GM23338 (cell line): ENCODE measurements around the gene FOXF1. TPM values are rescaled to one million over a fixed set of nuclear protein-coding genes. Genes with fewer than 3 reads are reported as not detected.

Experiments
- ATAC-seq: fragments of 200-7000 bp; cut with Tn5 transposase; 3 replicates; pipeline ENCODE4 v1.9.1; 2020
- DNase-seq: peaks from one replicate; pipeline ENCODE4 v3.0.0-alpha.2; 2015; ENCODE audit warnings: low spot score
- H2AFZ ChIP-seq: fragments of 200-600 bp; sonication (generic); 2 replicates; pipeline ENCODE4 v1.8.0; 2016; ENCODE audit warnings: antibody characterized with exemption, mild to moderate bottlenecking, moderate library complexity
- H3F3A ChIP-seq: fragments of 200-600 bp; sonication (generic); replicated peaks from 2 replicates; pipeline ENCODE4 v1.8.0; 2017; ENCODE audit warnings: antibody characterized with exemption, mixed run types, low read depth
- H3K27ac ChIP-seq: fragments of 200-600 bp; sonication (generic); 2 replicates; pipeline ENCODE4 v1.6.1; 2016; ENCODE audit warnings: low read depth
- H3K27me3 ChIP-seq: fragments of 200-600 bp; sonication (generic); 2 replicates; pipeline ENCODE4 v1.8.0; 2016; ENCODE audit warnings: mild to moderate bottlenecking, mixed run types, moderate library complexity; ENCODE audit not compliant: insufficient read depth
- H3K36me3 ChIP-seq: fragments of 200-600 bp; sonication (generic); 2 replicates; pipeline ENCODE4 v1.8.0; 2016; ENCODE audit warnings: mild to moderate bottlenecking; ENCODE audit not compliant: insufficient read depth
- H3K4me1 ChIP-seq: fragments of 200-600 bp; sonication (generic); 2 replicates; pipeline ENCODE4 v1.8.0; 2016; ENCODE audit warnings: mild to moderate bottlenecking, moderate library complexity; ENCODE audit not compliant: insufficient read depth
- H3K4me2 ChIP-seq: fragments of 200-600 bp; sonication (generic); 2 replicates; pipeline ENCODE4 v1.7.1; 2017; ENCODE audit warnings: mixed run types
- H3K4me3 ChIP-seq: fragments of 200-600 bp; sonication (generic); 2 replicates; pipeline ENCODE4 v1.6.1; 2016; ENCODE audit warnings: mixed run types
- H3K79me2 ChIP-seq: fragments of 200-600 bp; sonication (generic); replicated peaks from 2 replicates; pipeline ENCODE4 v1.8.0; 2017; ENCODE audit warnings: mild to moderate bottlenecking; ENCODE audit not compliant: insufficient read depth
- H3K9me2 ChIP-seq: fragments of 200-600 bp; sonication (generic); 2 replicates; pipeline ENCODE4 v1.8.0; 2017; ENCODE audit not compliant: insufficient read depth
- H4K20me1 ChIP-seq: fragments of 200-600 bp; sonication (generic); replicated peaks from 2 replicates; pipeline ENCODE4 v1.8.0; 2017; ENCODE audit warnings: mild to moderate bottlenecking; ENCODE audit not compliant: insufficient read depth
- H3K27ac Mint-ChIP-seq: 2 replicates; pipeline ENCODE4 v1.8.0; 2020; ENCODE audit warnings: inconsistent platforms, mild to moderate bottlenecking, moderate library complexity, mixed read lengths
- H3K27me3 Mint-ChIP-seq: 3 replicates; pipeline ENCODE4 v1.8.0; 2022; ENCODE audit warnings: low read depth, mild to moderate bottlenecking, moderate library complexity, mixed read lengths, inconsistent platforms; ENCODE audit not compliant: insufficient read depth, poor library complexity
- H3K36me3 Mint-ChIP-seq: 3 replicates; pipeline ENCODE4 v1.8.0; 2021; ENCODE audit warnings: low read depth, mild to moderate bottlenecking, inconsistent platforms, moderate library complexity, mixed read lengths
- H3K4me1 Mint-ChIP-seq: 3 replicates; pipeline ENCODE4 v1.8.0; 2020; ENCODE audit warnings: mild to moderate bottlenecking, inconsistent platforms, mixed read lengths
- H3K4me3 Mint-ChIP-seq: 3 replicates; pipeline ENCODE4 v1.8.0; 2021; ENCODE audit warnings: moderate library complexity, mild to moderate bottlenecking, inconsistent platforms, mixed read lengths
- H3K9me3 Mint-ChIP-seq: 3 replicates; pipeline ENCODE4 v1.8.0; 2020; ENCODE audit warnings: moderate library complexity, mild to moderate bottlenecking, inconsistent platforms, mixed read lengths
- CREB1 ChIP-seq: fragments of 250-450 bp; sonication (Bioruptor Pico); IDR thresholded peaks from 2 replicates; pipeline ENCODE4 v1.5.0; 2020; ENCODE audit warnings: low read depth, mild to moderate bottlenecking, moderate library complexity
- CTCF ChIP-seq, 2 experiments: fragments of 200-600 bp in 1 of 2; sonication (generic) in 1 of 2; conservative IDR thresholded peaks; 2 replicates each; pipeline versions ENCODE4 v1.5.1 to v1.6.1; 2016 to 2017; ENCODE audit warnings: antibody characterized with exemption in 2 of 2, low read depth in 2 of 2, mild to moderate bottlenecking in 2 of 2, moderate library complexity in 1 of 2
- ETS1 ChIP-seq: IDR thresholded peaks from 2 replicates; pipeline ENCODE4 v1.6.1; 2016; ENCODE audit warnings: antibody characterized with exemption
- EZH2 ChIP-seq: fragments of 200-600 bp; sonication (generic); IDR thresholded peaks from one replicate; pipeline ENCODE4 v1.8.0; 2017; ENCODE audit warnings: antibody characterized with exemption, mild to moderate bottlenecking, low read depth; ENCODE audit not compliant: unreplicated experiment
- EZH2phosphoT487 ChIP-seq: fragments of 200-600 bp; sonication (generic); IDR thresholded peaks from one replicate; pipeline ENCODE4 v1.8.1; 2018; ENCODE audit warnings: antibody characterized with exemption; ENCODE audit not compliant: unreplicated experiment
- JUNB ChIP-seq: IDR thresholded peaks from one replicate; pipeline ENCODE4 v1.6.1; 2016; ENCODE audit warnings: antibody characterized with exemption; ENCODE audit not compliant: unreplicated experiment
- NANOG ChIP-seq: IDR thresholded peaks from 2 replicates; pipeline ENCODE4 v1.6.1; 2016; ENCODE audit warnings: antibody characterized with exemption, borderline replicate concordance
- POLR2AphosphoS5 ChIP-seq: IDR thresholded peaks from 2 replicates; pipeline ENCODE4 v1.6.1; 2016; ENCODE audit warnings: antibody characterized with exemption, low read depth
- STAT1 ChIP-seq: IDR thresholded peaks from one replicate; pipeline ENCODE4 v1.6.1; 2016; ENCODE audit warnings: antibody characterized with exemption; ENCODE audit not compliant: unreplicated experiment
- ZNF114 ChIP-seq: fragments of 250-450 bp; sonication (Bioruptor Pico); IDR thresholded peaks from 2 replicates; pipeline ENCODE4 v1.5.0; 2020; ENCODE audit warnings: mild to moderate bottlenecking, moderate library complexity
- ZNF331 ChIP-seq: fragments of 250-450 bp; sonication (Bioruptor Pico); IDR thresholded peaks from 2 replicates; pipeline ENCODE4 v1.5.0; 2020; ENCODE audit warnings: low read depth, mild to moderate bottlenecking, moderate library complexity
- polyA plus RNA-seq: library from polyadenylated mRNA; unstranded; fragments of >200 nt; fragmentation: Nextera tagmentation; extraction: Ambion mirVana; gene quantifications from 2 replicates; pipeline ENCODE4 v1.2.1, GENCODE V29; 2016
- total RNA-seq: library from RNA; depleted of rRNA; stranded (reverse); fragments of >200 nt; shearing (Covaris generic); gene quantifications from 2 replicates; pipeline ENCODE4 v1.2.3, GENCODE V29; 2014
- TF ChIP-seq, protein P1 (sequence below): IDR thresholded peaks from one replicate; pipeline ENCODE4 v1.6.1; 2018; ENCODE audit warnings: antibody characterized with exemption; ENCODE audit not compliant: unreplicated experiment
- TF ChIP-seq, protein P2 (sequence below): fragments of 250-450 bp; sonication (Bioruptor Pico); IDR thresholded peaks from 2 replicates; pipeline ENCODE4 v1.5.0; 2020; ENCODE audit warnings: mild to moderate bottlenecking, moderate library complexity

The FOXF1 gene
- total and polyA plus RNA-seq, 2 experiments from 2014 or later = 0.10 to 0.15 TPM

DNA sequence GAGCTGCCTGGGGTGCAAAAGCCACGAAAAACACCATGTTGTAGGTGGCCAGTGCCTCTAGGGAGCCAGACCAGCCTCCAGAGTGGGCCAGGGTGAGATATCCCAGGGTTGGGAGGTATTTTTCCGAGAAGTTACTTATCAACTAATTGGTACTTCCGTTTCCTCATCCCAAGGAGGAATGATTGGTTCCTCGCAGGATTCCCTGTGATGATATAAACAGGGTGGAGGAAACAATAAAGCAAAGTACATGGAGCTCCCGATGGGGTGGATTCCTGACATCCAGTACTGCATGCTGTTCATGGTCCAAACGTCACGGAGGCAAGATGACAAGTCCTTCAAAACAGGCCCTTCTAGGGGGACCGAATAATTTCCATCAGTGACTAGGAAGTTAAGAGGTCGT, 39.4 kb upstream of the FOXF1 start:
- no peaks in the 10 kb centered on the region for H3K36me3 ChIP-seq
- Mint-ChIP-seq H3K27ac (no peak overlapping the region), H3K27me3 (peaks cover 9% of the 10 kb centered on the region), H3K4me3 (no peak overlapping the region), H3K4me1 (no peaks in the 10 kb centered on the region), H3K36me3 (no peaks in the 10 kb centered on the region), H3K9me3 (peaks cover 7% of the 10 kb centered on the region)
- H2AFZ ChIP-seq = no peak overlapping the region
- no peaks in the 10 kb centered on the region for H4K20me1 ChIP-seq
- H3K4me1 ChIP-seq = no peaks in the 10 kb centered on the region
- no peaks in the 10 kb centered on the region for H3K9me2 ChIP-seq
- no peak overlapping the region for H3K27ac ChIP-seq
- ATAC-seq (no peak), DNase-seq (no peak)
- H3K27me3 ChIP-seq = no peaks in the 10 kb centered on the region
- H3K4me3 ChIP-seq = no peak overlapping the region
- H3K79me2 ChIP-seq = no peaks in the 10 kb centered on the region
- no peak for TF ChIP-seq EZH2phosphoT487
- TF ChIP-seq ZNF114 (CRISPR knock-in tag) = no peak
- no peak for TF ChIP-seq EZH2
- no peak for TF ChIP-seq JUNB
- TF ChIP-seq POLR2AphosphoS5 = no peak
- TF ChIP-seq STAT1 = no peak
- TF ChIP-seq CREB1 (CRISPR knock-in tag) = no peak
- TF ChIP-seq, protein P1, sequence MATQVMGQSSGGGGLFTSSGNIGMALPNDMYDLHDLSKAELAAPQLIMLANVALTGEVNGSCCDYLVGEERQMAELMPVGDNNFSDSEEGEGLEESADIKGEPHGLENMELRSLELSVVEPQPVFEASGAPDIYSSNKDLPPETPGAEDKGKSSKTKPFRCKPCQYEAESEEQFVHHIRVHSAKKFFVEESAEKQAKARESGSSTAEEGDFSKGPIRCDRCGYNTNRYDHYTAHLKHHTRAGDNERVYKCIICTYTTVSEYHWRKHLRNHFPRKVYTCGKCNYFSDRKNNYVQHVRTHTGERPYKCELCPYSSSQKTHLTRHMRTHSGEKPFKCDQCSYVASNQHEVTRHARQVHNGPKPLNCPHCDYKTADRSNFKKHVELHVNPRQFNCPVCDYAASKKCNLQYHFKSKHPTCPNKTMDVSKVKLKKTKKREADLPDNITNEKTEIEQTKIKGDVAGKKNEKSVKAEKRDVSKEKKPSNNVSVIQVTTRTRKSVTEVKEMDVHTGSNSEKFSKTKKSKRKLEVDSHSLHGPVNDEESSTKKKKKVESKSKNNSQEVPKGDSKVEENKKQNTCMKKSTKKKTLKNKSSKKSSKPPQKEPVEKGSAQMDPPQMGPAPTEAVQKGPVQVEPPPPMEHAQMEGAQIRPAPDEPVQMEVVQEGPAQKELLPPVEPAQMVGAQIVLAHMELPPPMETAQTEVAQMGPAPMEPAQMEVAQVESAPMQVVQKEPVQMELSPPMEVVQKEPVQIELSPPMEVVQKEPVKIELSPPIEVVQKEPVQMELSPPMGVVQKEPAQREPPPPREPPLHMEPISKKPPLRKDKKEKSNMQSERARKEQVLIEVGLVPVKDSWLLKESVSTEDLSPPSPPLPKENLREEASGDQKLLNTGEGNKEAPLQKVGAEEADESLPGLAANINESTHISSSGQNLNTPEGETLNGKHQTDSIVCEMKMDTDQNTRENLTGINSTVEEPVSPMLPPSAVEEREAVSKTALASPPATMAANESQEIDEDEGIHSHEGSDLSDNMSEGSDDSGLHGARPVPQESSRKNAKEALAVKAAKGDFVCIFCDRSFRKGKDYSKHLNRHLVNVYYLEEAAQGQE = no peak
- no peak for TF ChIP-seq NANOG
- no peak for TF ChIP-seq ZNF331 (CRISPR knock-in tag)
- TF ChIP-seq, protein P2, sequence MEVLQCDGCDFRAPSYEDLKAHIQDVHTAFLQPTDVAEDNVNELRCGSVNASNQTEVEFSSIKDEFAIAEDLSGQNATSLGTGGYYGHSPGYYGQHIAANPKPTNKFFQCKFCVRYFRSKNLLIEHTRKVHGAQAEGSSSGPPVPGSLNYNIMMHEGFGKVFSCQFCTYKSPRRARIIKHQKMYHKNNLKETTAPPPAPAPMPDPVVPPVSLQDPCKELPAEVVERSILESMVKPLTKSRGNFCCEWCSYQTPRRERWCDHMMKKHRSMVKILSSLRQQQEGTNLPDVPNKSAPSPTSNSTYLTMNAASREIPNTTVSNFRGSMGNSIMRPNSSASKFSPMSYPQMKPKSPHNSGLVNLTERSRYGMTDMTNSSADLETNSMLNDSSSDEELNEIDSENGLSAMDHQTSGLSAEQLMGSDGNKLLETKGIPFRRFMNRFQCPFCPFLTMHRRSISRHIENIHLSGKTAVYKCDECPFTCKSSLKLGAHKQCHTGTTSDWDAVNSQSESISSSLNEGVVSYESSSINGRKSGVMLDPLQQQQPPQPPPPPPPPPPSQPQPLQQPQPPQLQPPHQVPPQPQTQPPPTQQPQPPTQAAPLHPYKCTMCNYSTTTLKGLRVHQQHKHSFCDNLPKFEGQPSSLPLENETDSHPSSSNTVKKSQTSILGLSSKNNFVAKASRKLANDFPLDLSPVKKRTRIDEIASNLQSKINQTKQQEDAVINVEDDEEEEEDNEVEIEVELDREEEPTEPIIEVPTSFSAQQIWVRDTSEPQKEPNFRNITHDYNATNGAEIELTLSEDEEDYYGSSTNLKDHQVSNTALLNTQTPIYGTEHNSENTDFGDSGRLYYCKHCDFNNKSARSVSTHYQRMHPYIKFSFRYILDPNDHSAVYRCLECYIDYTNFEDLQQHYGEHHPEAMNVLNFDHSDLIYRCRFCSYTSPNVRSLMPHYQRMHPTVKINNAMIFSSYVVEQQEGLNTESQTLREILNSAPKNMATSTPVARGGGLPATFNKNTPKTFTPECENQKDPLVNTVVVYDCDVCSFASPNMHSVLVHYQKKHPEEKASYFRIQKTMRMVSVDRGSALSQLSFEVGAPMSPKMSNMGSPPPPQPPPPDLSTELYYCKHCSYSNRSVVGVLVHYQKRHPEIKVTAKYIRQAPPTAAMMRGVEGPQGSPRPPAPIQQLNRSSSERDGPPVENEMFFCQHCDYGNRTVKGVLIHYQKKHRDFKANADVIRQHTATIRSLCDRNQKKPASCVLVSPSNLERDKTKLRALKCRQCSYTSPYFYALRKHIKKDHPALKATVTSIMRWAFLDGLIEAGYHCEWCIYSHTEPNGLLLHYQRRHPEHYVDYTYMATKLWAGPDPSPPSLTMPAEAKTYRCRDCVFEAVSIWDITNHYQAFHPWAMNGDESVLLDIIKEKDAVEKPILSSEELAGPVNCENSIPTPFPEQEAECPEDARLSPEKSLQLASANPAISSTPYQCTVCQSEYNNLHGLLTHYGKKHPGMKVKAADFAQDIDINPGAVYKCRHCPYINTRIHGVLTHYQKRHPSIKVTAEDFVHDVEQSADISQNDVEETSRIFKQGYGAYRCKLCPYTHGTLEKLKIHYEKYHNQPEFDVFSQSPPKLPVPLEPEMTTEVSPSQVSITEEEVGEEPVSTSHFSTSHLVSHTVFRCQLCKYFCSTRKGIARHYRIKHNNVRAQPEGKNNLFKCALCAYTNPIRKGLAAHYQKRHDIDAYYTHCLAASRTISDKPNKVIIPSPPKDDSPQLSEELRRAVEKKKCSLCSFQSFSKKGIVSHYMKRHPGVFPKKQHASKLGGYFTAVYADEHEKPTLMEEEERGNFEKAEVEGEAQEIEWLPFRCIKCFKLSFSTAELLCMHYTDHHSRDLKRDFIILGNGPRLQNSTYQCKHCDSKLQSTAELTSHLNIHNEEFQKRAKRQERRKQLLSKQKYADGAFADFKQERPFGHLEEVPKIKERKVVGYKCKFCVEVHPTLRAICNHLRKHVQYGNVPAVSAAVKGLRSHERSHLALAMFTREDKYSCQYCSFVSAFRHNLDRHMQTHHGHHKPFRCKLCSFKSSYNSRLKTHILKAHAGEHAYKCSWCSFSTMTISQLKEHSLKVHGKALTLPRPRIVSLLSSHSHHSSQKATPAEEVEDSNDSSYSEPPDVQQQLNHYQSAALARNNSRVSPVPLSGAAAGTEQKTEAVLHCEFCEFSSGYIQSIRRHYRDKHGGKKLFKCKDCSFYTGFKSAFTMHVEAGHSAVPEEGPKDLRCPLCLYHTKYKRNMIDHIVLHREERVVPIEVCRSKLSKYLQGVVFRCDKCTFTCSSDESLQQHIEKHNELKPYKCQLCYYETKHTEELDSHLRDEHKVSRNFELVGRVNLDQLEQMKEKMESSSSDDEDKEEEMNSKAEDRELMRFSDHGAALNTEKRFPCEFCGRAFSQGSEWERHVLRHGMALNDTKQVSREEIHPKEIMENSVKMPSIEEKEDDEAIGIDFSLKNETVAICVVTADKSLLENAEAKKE (CRISPR knock-in tag) = no peak
- no peak for TF ChIP-seq ETS1
- no peak for TF ChIP-seq CTCF (conservative IDR thresholded peaks at IDR 0.05; ENCODE audit: low read depth in 2 of 2)
- no peaks in the 10 kb centered on the region for H3F3A ChIP-seq
- no peak overlapping the region for H3K4me2 ChIP-seq
